Stomach (tissue), 9 donors: ENCODE results near the gene LMTK2. TPM values are rescaled to one million over a fixed set of nuclear protein-coding genes. Genes with fewer than 3 reads are reported as not detected.

Experiments
- DNase-seq, 2 donors: peaks; one replicate each; pipeline versions ENCODE4 v3.0.0 to v3.0.0-alpha.2; 2013 to 2019
- H3K27ac ChIP-seq, 5 donors: fragments of 200-600 bp in 4 of 5; sonication (generic) in 4 of 5; one replicate each; pipeline ENCODE4 v1.5.1; 2013 to 2019; ENCODE audit warnings: mild to moderate bottlenecking in 1 of 5, moderate library complexity in 1 of 5
- H3K27me3 ChIP-seq, 3 donors: fragments of 200-600 bp; sonication (generic); one replicate each; pipeline ENCODE4 v1.5.1; 2017 to 2019; ENCODE audit warnings: mixed run types in 1 of 3
- H3K36me3 ChIP-seq, 4 donors: fragments of 200-600 bp; sonication (generic); 1 replicate in 3 of 4; 2 replicates in 1 of 4; pipeline ENCODE4 v1.5.1; 2016 to 2019
- H3K4me1 ChIP-seq, 4 donors: fragments of 200-600 bp; sonication (generic); one replicate each; pipeline ENCODE4 v1.5.1; 2016 to 2019
- H3K4me3 ChIP-seq, 4 donors: fragments of 200-600 bp; sonication (generic) in 3 of 4; one replicate each; pipeline ENCODE4 v1.5.1; 2016 to 2019; ENCODE audit warnings: mild to moderate bottlenecking in 1 of 4
- H3K9me3 ChIP-seq, 4 donors: fragments of 200-600 bp; sonication (generic); one replicate each; pipeline ENCODE4 v1.5.1; 2016 to 2019
- CTCF ChIP-seq, 7 experiments: fragments of 450-650 bp in 4 of 7; fragments of 200-600 bp in 3 of 7; sonication (generic) in 3 of 7; IDR thresholded peaks; one replicate each; pipeline ENCODE4 v1.5.1; 2016 to 2019; ENCODE audit warnings: antibody characterized with exemption in 7 of 7, control low read depth in 2 of 7, mild to moderate bottlenecking in 1 of 7
- EP300 ChIP-seq: sonication (generic); formaldehyde crosslinking; IDR thresholded peaks from one replicate; pipeline ENCODE4 v1.6.1; 2017; ENCODE audit warnings: antibody characterized with exemption
- POLR2A ChIP-seq, 4 donors: fragments of 450-650 bp; IDR thresholded peaks; one replicate each; pipeline ENCODE4 v1.6.1; 2016; ENCODE audit warnings: antibody characterized with exemption in 4 of 4, control low read depth in 2 of 4, mild to moderate bottlenecking in 1 of 4, moderate library complexity in 1 of 4
- POLR2AphosphoS5 ChIP-seq, 3 donors: sonication (generic); formaldehyde crosslinking; IDR thresholded peaks; one replicate each; pipeline ENCODE4 v1.6.1; 2016; ENCODE audit warnings: antibody characterized with exemption in 3 of 3
- WGBS, 5 donors: extraction: QIAGEN DNeasy Blood & Tissue Kit in 3 of 5; methylation state at CpG; one replicate each; pipeline versions ENCODE4 v1.1.5 to v1.1.7; 2013 to 2018; 5-methylcytosine and 5-hydroxymethylcytosine counted together
- intact Hi-C: fragments of 100-400 bp; cut with DNase I; formaldehyde crosslinking; loops from one replicate; pipeline ENCODE4 v1.15.1; 2023; ENCODE audit warnings: low total_unique reads
- polyA plus RNA-seq, 3 donors: library from polyadenylated mRNA; stranded (reverse); fragments of 200-250 nt; gene quantifications; one replicate each; pipeline ENCODE4 v1.2.3, GENCODE V29; 2013
- total RNA-seq, 5 donors: library from RNA; depleted of rRNA; stranded (reverse); fragments of >200 nt; gene quantifications; one replicate each; pipeline versions ENCODE4 v1.1.0 to v1.2.3, GENCODE V29; 2014 to 2016
- donor health status: healthy with polysubstance abuse.
- donor health status: Bipolar disorder and iron deficiency.
- donor health status: healthy.

Gene LMTK2
- total and polyA plus RNA-seq, 8 donors = 1.4 to 42.6 (median 19.3) TPM

- no peak for DNase-seq
- Histone ChIP-seq H3K27me3 (no peaks in the 10 kb centered on the region), H3K27ac (peak overlapping the region; percentile 36 to 77 (median 42)), H3K4me1 (peaks cover 18 to 61% (median 38%) of the 10 kb centered on the region in 4 donors), H3K36me3 (peaks cover 8 to 40% (median 33%) of the 10 kb centered on the region in 4 donors), H3K9me3 (no peaks in the 10 kb centered on the region), H3K4me3 (no peak overlapping the region)
- intact Hi-C loops = no loop called here
- no peak for TF ChIP-seq EP300
- TF ChIP-seq CTCF (IDR thresholded peaks at IDR 0.05) = no peak
- no peak for TF ChIP-seq POLR2A (IDR thresholded peaks at IDR 0.05)
- TF ChIP-seq POLR2AphosphoS5 (IDR thresholded peaks at IDR 0.05) = no peak
- 78 to 90% (median 81%) methylated on average over 8 of the region's 8 CpGs for WGBS, 5 donors
These were observed 64.3 kb downstream of the LMTK2 start for GRCh38 chr7:98170966-98171365.

- Histone ChIP-seq H3K4me1 (peaks cover 18 to 58% (median 39%) of the 10 kb centered on the region in 4 donors), H3K9me3 (no peaks in the 10 kb centered on the region), H3K27ac (peak overlapping the region in 3 of 5 donors; percentile 2 to 77 (median 11)), H3K4me3 (no peak overlapping the region), H3K36me3 (peaks cover 8 to 40% (median 33%) of the 10 kb centered on the region in 4 donors), H3K27me3 (no peaks in the 10 kb centered on the region)
- WGBS, 5 donors = 94 to 97% (median 96%) methylated on average over 23 to 24 of the region's 24 CpGs
- no peak for TF ChIP-seq POLR2AphosphoS5 (IDR thresholded peaks at IDR 0.05)
- no peak for TF ChIP-seq POLR2A (IDR thresholded peaks at IDR 0.05)
- intact Hi-C loops = no loop called here
- no peak for DNase-seq
These were observed 64.8 kb downstream of the LMTK2 start for GRCh38 chr7:98171449-98171848.

GRCh38 chr7:98174334-98175259 is 67.9 kb downstream of the LMTK2 start:
- Histone ChIP-seq H3K4me3 (no peak overlapping the region), H3K9me3 (no peaks in the 10 kb centered on the region), H3K27ac (peak overlapping the region; percentile 5 to 78 (median 47)), H3K4me1 (peaks cover 26 to 68% (median 40%) of the 10 kb centered on the region in 4 donors), H3K36me3 (peaks cover 8 to 53% (median 40%) of the 10 kb centered on the region in 4 donors), H3K27me3 (no peaks in the 10 kb centered on the region)
- TF ChIP-seq POLR2AphosphoS5 (IDR thresholded peaks at IDR 0.05) (peak in 2 of 3 donors; percentile 40 to 52), EP300 (no peak)
- DNase-seq = peak; percentile 12 to 86
- WGBS, 5 donors = 64 to 82% (median 69%) methylated on average over 20 of the region's 20 CpGs
- intact Hi-C loops = no loop called here

- no peaks in the 10 kb centered on the region for H3K9me3 ChIP-seq
- WGBS, 5 donors = 72 to 83% (median 77%) methylated on average over 8 of the region's 8 CpGs
- intact Hi-C loops = no loop called here
These were observed 68.7 kb downstream of the LMTK2 start for GRCh38 chr7:98175260-98175940.

More at GRCh38 chr7:98175260-98175940, 68.7 kb downstream of the LMTK2 start:
- H3K36me3 ChIP-seq = peaks cover 8 to 53% (median 41%) of the 10 kb centered on the region in 4 donors
- peaks cover 26 to 60% (median 36%) of the 10 kb centered on the region in 4 donors for H3K4me1 ChIP-seq
- H3K27ac ChIP-seq = peak overlapping the region in 2 of 5 donors; percentile 77 to 78
- no peak overlapping the region for H3K4me3 ChIP-seq
- TF ChIP-seq CTCF (IDR thresholded peaks at IDR 0.05) = no peak
- TF ChIP-seq POLR2A (IDR thresholded peaks at IDR 0.05) = no peak
- TF ChIP-seq POLR2AphosphoS5 (IDR thresholded peaks at IDR 0.05) = no peak
- no peak for TF ChIP-seq EP300
- no peak for DNase-seq
- no peaks in the 10 kb centered on the region for H3K27me3 ChIP-seq
